ENCODE measurements around the gene CMTM1. TPM values are rescaled to one million over a fixed set of nuclear protein-coding genes. Genes with fewer than 3 reads are reported as not detected.

CMTM1 gene
- total and polyA plus RNA-seq, 7 donors, result 0.71 to 3.0 (median 1.3) TPM; not detected in 2

DNA sequence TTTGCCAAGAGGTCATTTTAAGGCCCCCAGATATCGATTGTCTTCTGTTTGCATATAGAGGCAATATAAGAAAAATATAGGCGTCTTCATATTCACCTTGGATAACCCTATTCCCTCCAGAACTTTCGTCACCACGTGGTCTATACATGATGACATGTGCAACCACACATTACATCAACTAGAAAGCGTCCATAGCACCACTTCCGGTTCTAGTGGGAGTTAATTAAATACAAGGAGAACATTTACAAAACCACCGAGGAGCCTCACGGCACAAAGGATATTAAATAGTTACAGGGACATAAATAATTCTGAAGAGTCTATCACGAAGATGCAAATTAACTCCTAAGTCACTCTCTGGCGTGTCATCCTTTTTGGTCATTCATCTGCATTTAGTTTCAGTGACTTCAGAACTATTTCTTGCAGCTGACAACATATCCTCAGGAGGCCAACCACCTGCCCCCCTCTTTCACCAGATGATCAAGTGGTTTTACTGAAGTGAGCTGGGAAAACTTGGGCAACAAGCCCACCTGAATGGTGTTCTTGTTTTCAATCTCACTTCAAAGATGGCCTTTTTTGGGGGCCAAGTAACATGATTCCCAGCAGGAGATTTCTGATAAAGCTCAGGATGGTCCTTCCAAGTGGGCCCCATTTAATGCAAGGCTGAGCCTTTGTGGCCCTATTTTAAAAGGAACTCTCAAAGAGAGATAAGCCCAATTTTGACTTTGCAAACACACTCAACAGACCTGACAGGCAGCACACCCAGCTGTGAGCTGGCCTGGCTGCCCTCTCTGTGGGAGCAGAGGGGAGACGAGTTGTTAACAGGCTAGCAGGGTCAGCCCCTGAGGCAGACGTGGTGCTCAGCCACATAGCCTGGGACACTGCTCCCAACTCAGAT is 53.5 kb downstream of the CMTM1 start:
- DNase-seq, result no peak
- no peak overlapping the region for H3K4me3 ChIP-seq
- 74 to 75% methylated on average over 12 of the region's 12 CpGs for WGBS, 2 donors
- no peaks in the 10 kb centered on the region for H3K9me3 ChIP-seq
- H3K4me1 ChIP-seq, result peaks cover 0 to 16% (median 13%) of the 10 kb centered on the region in 4 donors
- H3K27me3 ChIP-seq, result no peaks in the 10 kb centered on the region
- TF ChIP-seq EP300 (IDR thresholded peaks at IDR 0.05), result no peak
- no peak for TF ChIP-seq POLR2AphosphoS5 (IDR thresholded peaks at IDR 0.05)
- TF ChIP-seq CTCF (IDR thresholded peaks at IDR 0.05), result no peak
- no peak for TF ChIP-seq POLR2A (IDR thresholded peaks at IDR 0.05)
- peaks cover 0 to 22% (median 0%) of the 10 kb centered on the region in 4 donors for H3K36me3 ChIP-seq
- intact Hi-C loops (cut with DNase I), result no loop called here
- H3K27ac ChIP-seq, result no peak overlapping the region

DNA sequence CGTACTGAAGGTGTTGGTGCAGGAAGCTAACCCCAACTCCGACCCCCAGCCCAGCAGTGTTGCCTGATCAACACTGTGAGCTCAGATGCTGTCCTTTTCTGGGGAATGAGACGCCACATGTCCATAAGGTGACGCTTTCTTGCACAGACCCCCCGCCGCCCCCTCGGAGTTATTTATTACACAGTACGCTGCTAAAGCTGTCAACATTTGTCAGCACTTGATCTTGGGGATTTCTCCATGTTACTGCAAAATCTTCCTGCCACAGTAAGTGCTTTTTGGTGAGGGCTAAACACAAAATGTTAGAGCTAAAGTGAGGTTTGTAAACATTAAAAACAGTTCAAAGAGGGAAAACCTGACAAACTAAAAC is 54.2 kb downstream of the CMTM1 start:
- no peak for DNase-seq
- WGBS, 2 donors, result 88 to 93% methylated on average over 8 of the region's 8 CpGs
- TF ChIP-seq POLR2A (IDR thresholded peaks at IDR 0.05), result no peak
- TF ChIP-seq POLR2AphosphoS5 (IDR thresholded peaks at IDR 0.05), result no peak
- no peak for TF ChIP-seq CTCF (IDR thresholded peaks at IDR 0.05)
- TF ChIP-seq EP300 (IDR thresholded peaks at IDR 0.05), result no peak

GRCh38 chr16:66621973-66622372 is 55.7 kb downstream of the CMTM1 start:
- intact Hi-C loops (cut with DNase I), result no loop called here
- no peak for TF ChIP-seq EP300 (IDR thresholded peaks at IDR 0.05)
- no peak for TF ChIP-seq POLR2AphosphoS5 (IDR thresholded peaks at IDR 0.05)
- no peak for TF ChIP-seq CTCF (IDR thresholded peaks at IDR 0.05)
- no peak for TF ChIP-seq POLR2A (IDR thresholded peaks at IDR 0.05)
- 95 to 96% methylated on average over 14 of the region's 14 CpGs for WGBS, 2 donors
- Histone ChIP-seq H3K36me3 (peaks cover 0 to 22% (median 0%) of the 10 kb centered on the region in 4 donors), H3K27ac (no peak overlapping the region), H3K9me3 (no peaks in the 10 kb centered on the region), H3K4me3 (no peak overlapping the region), H3K4me1 (peaks cover 0 to 16% (median 13%) of the 10 kb centered on the region in 4 donors), H3K27me3 (no peaks in the 10 kb centered on the region)
- DNase-seq, result no peak

More for the DNA sequence above, 54.2 kb downstream of the CMTM1 start:
- Histone ChIP-seq H3K4me3 (no peak overlapping the region), H3K4me1 (peaks cover 0 to 16% (median 13%) of the 10 kb centered on the region in 4 donors), H3K9me3 (no peaks in the 10 kb centered on the region), H3K36me3 (peaks cover 0 to 22% (median 0%) of the 10 kb centered on the region in 4 donors), H3K27me3 (no peaks in the 10 kb centered on the region), H3K27ac (no peak overlapping the region)
- intact Hi-C loops (cut with DNase I), result no loop called here

DNA sequence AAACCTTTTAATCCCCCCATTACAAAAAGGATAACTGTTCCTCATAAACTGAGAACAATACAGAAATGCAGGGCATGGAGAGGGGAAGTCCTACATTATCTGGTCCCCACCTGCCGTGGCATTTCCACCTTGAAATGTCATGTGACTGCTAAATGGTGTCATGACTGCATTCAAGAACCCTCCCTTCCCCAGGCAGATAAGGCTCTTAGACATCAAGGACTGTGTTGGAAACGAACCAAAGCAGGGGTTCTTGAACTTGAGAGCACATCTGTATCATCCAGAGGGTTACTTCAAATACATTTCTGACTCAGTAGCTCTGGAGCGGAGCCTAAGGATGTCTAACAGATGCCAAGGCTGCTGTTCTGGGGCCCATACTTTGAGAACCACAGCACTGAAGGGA is 56.6 kb downstream of the CMTM1 start:
- H3K4me1 ChIP-seq, result peaks cover 0 to 13% (median 11%) of the 10 kb centered on the region in 4 donors
- no peak for TF ChIP-seq CTCF (IDR thresholded peaks at IDR 0.05)
- TF ChIP-seq EP300 (IDR thresholded peaks at IDR 0.05), result no peak
- no peak for TF ChIP-seq POLR2AphosphoS5 (IDR thresholded peaks at IDR 0.05)
- no peak for TF ChIP-seq POLR2A (IDR thresholded peaks at IDR 0.05)
- no peaks in the 10 kb centered on the region for H3K9me3 ChIP-seq
- no peak for DNase-seq
- H3K27me3 ChIP-seq, result no peaks in the 10 kb centered on the region
- H3K4me3 ChIP-seq, result no peak overlapping the region
- WGBS, 2 donors, result 77 to 79% methylated on average over 3 of the region's 3 CpGs
- H3K27ac ChIP-seq, result no peak overlapping the region
- intact Hi-C loops (cut with DNase I), result no loop called here
- H3K36me3 ChIP-seq, result peaks cover 0 to 22% (median 0%) of the 10 kb centered on the region in 4 donors

All from sigmoid colon (tissue), 7 donors.